GM21825 (cell line): Measurements from ENCODE around the gene AICDA.
"Not testable (repeated sequence)": the region's sequence is repeated elsewhere in the genome, so short reads cannot be mapped to it uniquely, and the experiment has no call there.

Experiments
- ATAC-seq: cut with Tn5 transposase; IDR thresholded peaks from one replicate; pipeline ENCODE4 v1.9.1; 2021; ENCODE audit warnings: mild to moderate bottlenecking, moderate library complexity; ENCODE audit not compliant: unreplicated experiment

AICDA gene

DNA sequence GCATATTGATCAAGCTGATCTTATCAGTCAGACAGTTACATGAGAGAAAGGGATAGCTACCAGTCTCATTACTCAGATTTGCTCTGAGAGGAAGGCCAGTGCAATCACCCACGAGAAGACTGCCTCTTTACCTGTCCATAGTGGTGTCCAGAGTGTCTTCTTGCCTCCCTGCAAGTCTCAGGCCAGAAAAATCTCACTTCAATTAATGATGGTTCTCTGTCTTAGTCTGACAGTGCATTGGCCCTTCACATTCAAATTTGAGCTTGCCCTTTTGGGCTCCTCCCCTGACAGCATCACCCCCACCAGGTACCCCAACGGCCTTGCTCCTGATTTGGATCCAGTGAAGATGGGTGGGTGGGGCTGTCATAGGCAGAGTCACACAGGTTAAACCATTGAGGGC is at the start of gene AICDA:
AICDA (minus strand) TSS at position 231 of the 400 bp plus-strand sequence; CDS start at position 139, 92 bp downstream.
- ATAC-seq: peak; percentile 36

DNA sequence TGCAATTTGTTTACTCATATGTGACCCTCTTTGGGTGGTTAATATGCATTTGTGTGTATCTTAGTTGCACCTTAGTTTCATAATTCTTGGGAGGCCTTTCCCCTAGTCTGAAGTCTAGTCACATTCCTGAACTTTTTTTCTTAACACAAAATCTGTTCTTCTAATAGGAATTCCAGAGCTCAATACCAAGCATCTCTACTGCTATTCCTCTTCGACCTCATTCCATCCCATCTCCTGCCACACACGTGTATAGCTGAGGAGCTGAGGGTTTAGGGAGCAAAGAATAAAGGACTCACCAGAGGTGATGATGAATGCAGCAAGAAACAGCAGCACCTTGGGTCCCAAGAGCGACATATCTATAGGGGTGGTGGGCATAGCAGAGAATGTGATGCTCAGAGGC is 49.1 kb upstream of the AICDA start:
- no peak for ATAC-seq

DNA sequence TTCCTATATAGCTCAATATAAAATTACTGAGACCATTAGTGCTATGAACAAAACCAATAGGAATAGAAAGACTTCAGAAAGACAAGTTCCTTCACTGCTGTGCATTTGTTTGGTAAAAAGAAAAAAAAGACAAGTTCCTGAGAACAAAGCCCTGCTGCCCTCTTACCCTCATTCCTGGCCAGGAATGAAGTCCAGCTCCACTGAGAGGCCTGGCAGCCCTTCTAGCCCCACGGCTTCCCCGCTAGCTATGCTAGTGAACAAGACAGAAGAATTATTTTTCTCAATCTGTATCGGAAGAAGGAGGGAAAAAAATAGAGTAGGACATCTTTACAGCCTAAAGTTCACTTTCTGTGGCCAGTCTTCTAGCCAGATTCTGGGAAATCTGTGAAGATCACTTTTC is 48.4 kb upstream of the AICDA start:
- ATAC-seq: no peak

DNA sequence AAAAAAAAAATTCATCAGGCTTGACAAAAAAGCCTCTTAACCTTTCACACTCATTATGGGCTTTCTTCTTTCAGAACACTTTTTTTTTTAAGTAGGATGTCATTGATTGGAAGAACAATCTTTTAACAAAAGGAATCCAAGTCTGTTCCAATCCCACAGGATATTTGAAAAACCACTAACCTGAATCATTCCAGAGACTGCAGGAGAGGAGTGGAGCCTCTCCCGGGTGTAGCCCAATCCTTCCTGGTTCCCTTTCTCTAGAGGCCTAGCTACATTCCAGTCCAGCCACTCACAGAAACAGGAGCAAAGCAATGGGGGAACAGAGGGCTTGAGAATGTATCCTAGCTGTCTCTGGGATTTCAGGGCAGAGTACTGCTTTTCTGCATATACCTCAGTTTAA is 45.7 kb upstream of the AICDA start:
- no peak for ATAC-seq

DNA sequence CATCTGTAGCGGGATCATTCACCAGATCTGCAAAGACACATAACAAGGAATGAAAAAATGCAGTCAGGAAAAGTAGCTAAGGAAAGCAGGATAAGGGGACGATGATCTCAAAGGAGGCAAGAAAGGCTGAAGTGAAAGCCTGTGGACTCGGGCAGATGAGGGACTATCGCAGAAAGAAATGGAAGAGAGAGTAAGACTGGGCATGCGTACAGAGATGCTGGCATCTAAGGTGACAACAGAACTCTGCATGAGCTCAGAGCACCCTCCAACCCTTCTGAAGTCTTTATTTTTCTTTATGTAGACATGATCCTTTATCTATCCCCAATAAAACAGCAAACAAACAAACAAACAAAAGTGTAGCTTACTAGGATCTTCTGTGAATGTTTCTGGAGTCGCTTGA is 42.8 kb upstream of the AICDA start:
- no peak for ATAC-seq

DNA sequence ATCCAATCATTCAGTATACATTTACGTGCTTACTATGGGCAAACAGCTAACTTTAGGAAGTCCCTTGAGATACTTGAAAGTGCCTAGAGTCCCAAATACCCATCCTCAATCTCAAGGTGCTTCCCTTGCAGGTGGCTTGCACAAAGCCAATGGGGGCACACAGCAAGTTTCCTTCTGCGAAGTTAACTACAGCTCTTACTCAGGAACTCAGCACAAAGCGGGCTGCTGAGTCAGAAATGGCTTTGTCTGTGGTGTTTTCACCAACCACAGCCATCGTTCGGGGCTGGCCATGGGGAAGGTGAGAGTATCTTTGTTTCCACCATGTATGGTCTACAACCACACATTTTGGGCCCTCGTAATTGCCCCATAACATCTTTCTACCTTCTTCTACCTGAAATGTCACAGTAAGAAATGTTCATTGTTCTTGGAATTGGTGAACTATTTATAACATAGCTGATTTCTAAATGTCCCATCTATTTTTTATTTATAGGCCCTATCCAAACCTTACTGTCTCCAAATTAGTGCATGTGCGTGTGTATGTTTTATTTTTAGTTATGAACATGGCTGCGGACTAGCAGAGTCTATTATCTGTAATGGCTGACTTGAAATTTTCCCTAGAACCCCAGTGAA is 36.0 kb upstream of the AICDA start:
- peak; percentile 70 for ATAC-seq

DNA sequence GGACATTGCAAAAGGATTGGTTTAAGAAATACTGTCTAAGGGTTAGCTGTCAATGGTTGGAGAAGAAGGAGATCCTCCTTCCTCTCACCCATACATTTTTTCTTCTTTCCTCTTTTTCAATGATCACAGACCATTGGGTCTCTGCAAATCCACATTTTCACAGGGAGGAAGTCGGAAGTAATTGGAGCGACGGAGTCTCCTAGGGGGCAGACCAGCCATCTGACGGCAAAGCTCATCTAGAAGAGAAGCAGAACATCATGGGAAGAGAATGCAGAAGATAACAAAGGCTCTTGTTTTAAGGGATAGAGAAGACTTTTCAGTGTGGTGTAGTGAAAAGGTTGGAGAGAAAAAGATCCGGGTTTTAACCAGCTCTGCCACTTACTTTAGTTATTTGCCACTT is 35.3 kb upstream of the AICDA start:
- ATAC-seq: no peak

DNA sequence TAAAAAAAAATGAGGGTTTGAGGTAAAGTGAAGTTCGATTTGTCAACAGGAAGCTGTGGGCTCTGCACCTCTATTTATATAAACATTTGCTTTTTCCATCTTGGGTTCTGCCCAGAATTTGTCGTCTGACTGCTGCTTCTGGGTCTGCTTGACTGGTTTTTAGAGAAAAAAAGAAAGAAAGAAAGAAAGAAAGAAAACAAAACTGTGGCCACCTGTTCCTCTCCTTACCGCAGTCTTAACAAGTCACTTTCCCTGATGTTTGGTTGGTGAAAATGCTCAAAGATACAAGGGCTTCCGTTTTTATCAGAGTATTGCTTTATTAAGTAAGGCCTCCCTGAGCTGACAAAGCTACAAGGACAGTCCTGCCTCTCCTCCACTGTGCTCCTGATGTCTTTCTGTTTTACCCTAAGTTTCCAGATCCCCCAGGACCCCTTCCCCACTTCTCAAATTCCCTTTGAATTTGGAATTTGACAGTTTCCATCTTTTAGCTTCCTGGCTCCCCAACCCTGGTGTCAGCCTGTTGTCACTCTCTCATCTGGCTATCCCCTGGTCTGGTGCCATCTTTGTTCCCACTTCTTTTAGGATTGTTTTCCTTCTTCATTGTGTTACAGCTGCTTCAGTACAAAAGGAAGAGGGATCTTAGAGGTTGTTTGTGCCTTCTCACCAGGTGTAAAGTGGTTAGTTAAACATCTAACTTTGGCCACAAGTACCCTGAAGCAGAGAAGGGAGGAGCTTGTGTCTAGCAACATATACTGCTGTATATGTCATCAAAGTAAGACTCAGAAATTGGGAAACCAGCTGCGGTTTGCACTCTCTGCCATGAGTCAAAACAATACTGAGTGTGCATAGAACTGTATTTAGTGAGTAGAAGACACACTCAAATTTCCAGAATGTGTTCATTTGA is 31.9 kb upstream of the AICDA start:
- peak; percentile 65 for ATAC-seq

DNA sequence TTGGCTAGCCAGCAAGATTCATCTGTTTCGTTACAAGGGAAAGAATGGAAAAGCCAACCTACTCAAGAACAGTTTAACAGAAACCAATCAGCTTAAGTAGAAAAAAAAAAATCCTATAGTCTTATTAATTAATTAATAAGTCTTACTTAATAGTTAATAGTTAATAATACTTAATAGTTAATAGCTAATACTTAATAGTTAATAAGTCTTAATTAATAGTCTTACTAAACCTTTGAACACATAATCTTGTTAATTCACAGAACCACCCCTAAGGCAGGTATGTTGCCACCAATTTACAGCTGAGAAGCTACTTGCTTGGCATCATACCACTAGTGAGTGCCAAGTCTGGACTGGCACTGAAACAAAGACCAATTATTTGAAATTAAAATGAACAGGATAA is 30.1 kb upstream of the AICDA start:
- no peak for ATAC-seq

DNA sequence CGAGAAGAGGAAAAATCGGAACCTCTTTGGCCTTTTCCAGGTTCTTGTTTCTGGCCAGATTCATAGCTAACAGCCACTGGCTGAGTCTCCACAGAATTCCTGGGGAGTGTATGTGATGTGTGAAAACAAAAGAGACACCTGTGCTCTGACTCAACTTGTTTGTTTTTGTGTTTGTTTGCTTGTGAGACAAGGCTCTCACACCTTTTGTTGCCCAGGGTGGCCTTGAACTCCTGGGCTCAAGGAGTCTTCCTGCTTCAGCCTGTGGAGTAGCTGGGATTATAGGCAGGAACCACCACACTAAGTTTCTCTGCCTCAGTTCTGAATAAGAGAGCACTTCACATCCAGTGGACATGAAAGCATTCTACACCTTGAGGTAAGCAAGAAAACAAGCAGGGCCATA is 27.3 kb upstream of the AICDA start:
- no peak for ATAC-seq

DNA sequence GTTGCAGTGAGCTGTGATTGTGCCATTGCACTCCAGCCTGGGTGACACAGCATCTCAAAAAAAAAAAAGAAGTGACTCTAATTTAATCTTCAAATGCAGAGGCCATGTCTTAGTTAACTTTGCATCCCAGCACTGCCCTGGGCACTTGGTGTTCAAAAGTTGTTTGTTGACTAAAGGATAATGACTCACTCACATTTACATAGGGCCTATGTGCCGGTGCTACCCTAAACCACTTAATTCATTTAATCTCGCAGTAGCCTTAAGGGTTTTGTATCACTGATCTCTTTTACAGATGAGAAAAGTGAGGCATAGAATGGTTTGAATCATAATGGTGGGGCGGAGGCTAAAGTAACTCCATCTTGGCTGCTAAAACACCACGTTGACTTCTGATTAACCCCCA is 26.3 kb upstream of the AICDA start:
- no peak for ATAC-seq

DNA sequence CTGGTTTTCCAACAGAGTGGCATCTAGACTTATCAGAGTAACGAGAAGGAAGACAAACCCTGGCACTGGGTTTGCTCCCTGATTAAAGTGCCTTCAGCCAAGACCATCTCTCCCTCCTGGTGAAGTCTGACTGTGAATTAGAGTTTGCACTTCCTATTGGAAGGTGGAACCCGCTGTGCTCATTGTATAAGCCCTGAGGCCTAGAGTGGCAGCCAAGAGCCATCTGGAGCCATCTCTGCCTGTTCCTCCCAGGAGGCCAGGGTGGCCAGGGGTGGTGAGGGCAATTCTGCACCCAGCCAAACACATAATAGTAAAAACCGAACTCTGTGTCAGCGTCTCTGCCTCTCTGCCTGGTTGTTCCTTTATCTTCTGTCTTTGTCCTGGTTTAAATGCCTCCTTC is 25.0 kb upstream of the AICDA start:
- no peak for ATAC-seq

DNA sequence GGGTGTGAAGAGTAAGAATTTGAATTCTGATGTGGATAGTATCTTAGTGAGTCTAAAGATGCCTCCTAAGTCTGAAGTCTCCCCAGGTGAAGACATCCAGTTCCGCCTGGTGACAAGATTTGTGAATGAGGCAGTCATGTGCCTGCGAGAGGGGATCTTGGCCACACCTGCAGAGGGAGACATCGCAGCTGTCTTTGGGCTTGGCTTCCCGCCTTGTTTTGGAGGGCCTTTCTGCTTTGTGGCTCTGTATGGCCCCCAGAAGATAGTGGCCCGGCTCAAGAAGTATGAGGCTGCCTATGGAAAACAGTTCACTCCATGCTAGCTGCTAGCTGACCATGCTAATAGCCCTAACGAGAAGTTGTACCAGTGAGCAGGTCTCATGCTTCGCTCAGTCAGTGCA is 24.6 kb upstream of the AICDA start:
- no peak for ATAC-seq

DNA sequence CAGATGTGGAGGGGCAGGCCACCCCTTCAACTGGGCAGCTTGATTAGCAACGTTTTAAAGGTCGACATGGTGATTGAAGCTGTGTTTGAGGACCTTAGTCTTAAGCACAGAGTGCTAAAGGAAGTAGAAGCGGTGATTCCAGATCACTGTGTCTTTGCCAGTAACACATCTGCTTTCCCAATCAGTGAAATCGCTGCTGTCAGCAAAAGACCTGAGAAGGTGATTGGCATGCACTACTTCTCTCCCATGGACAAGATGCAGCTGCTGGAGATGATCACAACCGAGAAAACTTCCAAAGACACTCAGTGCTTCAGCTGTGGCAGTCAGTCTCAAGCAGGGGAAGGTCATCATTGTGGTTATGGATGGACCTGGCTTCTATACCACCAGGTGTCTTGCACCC is 23.9 kb upstream of the AICDA start:
- no peak for ATAC-seq

DNA sequence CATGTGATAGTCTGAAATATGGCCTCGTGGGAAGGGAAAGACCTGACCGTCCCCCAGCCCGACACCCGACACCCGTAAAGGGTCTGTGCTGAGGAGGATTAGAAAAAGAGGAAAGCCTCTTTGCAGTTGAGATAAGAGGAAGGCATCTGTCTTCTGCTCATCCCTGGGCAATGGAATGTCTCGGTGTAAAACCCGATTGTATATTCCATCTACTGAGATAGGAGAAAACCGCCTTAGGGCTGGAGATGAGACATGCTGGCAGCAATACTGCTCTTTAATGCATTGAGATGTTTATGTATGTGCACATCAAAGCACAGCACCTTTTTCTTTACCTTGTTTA is 23.3 kb upstream of the AICDA start:
- ATAC-seq: not testable (repeated sequence)

DNA sequence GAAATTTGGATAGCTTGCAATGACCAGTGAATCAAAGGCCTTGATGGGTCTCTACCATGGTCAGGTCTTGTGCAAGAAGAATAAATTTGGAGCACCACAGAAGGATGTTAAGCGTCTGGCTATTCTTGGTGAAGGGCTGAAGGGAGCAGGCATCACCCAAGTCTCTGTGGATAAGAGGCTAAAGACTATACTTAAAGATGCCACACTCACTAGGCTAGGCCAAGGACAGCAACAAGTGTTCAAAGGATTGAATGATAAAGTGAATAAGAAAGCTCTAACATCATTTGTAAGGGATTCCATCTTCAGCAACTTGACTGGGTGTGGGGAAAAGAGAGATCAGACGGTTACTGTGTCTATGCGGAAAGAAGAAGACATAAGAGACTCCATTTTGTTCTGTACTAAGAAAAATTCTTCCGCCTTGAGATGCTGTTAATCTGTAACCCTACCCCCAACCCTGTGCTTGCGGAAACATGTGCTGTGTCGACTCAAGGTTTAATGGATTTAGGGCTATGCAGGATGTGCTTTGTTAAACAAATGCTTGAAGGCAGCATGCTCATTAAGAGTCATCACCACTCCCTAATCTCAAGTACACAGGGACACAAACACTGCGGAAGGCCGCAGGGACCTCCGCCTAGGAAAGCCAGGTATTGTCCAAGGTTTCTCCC is 22.8 kb upstream of the AICDA start:
- not testable (repeated sequence) for ATAC-seq

DNA sequence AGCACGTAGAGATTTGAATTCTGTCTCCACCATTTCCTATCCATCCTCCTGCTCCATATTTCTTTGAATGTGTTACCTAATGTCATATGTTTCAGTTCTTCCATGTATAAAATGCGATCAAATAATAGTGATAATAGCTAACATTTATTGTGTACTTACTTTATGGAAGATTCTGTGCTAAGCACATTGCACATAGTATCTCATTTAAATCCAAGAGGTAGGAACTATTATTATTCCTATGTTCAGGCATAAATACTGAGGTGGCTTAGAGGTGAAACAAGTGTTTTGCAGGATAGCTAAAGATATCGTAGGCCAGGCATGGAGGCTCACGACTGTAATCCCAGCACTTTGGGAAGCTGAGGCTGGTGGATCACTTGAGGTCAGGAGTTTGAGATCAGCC is 17.5 kb upstream of the AICDA start:
- no peak for ATAC-seq

DNA sequence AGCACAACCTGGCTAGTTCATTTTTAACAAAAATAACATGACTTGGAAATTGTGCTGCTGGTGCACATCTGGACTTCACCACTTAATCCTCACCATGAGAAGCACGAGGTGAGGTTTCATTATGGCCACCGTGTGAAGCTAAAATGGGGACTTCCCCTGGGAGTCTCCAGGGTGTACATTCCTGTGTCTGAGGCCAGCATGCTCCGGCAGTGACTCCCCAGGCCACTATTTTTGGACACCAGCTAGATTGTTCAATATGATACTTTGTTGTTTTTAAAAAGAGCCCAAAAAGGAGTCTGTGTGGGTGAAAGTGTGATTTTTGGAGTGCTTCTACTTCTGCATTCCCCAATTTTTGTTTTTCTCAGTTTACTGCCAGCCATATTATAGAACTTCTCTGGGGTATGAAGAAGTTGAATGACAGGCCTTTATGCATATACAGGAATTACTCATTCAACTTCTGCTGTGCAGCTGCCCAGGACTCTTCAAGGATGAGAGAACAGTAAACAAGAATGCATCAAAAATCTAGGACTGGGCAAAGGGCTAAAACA is 16.9 kb upstream of the AICDA start:
- ATAC-seq: peak; percentile 94

DNA sequence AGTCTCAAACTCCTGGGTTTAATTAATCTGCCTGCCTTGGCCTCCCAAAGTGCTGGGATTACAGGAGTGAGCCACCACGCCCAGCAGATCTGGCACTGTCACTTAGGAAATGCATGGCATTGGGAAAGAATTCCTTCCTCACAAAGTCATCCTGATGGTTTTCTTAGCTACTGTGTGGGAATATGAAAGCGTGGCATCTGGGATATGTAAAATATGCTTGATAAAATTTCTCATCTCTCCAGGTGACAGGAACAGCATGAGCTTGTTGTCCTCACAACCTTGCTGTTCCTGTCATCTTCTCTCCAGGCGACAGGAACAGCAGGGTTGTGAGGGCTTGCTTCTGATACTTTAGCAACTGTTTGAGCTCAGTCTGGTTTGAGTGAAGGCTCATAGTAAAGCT is 16.1 kb upstream of the AICDA start:
- ATAC-seq: no peak

DNA sequence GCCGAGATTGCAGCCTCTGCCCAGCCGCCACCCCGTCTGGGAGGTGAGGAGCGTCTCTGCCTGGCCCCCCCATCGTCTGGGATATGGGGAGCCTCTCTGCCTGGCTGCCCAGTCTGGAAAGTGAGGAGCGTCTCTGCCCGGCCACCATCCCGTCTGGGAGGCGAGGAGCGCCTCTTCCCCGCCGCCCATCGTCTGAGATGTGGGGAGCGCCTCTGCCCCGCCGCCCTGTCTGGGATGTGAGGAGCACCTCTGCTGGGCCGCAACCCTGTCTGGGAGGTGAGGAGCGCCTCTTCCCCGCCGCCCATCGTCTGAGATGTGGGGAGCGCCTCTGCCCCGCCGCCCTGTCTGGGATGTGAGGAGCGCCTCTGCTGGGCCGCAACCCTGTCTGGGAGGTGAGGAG is 12.1 kb upstream of the AICDA start:
- not testable (repeated sequence) for ATAC-seq

DNA sequence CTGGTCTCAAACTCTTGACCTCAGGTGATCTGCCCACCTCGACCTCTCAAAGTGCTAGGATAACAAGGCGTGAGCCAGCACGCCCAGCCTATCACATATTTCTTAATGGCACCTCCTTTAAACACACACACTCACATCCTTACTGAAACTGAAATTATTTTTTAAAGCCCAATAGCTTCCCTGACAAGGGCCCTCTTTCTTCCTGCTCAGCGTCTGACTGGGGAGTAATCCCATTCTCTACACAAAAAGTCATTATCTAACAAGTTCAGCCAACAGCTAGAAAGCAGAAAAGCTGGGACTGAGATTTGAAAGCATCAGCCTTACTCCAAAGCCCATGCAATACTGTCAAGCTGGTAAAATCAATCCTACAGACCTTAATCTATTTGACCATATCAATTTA is 10.0 kb upstream of the AICDA start:
- no peak for ATAC-seq

DNA sequence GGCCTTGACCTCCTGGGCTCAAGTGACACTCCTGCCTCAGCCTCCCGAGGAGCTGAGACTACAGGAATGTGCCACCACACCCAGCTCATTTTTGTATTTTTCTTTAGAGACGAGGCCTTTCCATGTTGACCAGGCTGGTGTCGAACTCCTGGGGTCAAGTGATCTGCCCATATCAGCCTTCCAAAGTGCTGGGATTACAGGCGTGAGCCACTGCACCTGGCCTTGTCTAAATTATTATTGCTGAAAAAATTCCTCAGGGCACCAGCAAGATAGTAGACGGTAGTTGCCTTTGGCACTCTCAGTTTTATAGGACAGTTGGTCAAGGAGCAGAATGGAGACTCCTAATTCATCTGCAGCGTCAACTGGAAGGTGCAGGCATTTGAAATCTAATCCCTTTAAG is 2.5 kb upstream of the AICDA start:
- no peak for ATAC-seq
